ENCODE data around the gene FDCSP. TPM values are rescaled to one million over a fixed set of nuclear protein-coding genes. Genes with fewer than 3 reads are reported as not detected.

The FDCSP gene
- total RNA-seq: not detected in 2 replicates

GRCh38 chr4:70225824-70226223 lies at the start of gene FDCSP:
FDCSP (plus strand) TSS chr4:70226124; CDS start chr4:70231195, 5,071 bp downstream.

GRCh38 chr4:70195425-70195824 lies 30.5 kb upstream of the FDCSP start, which contains the start of gene ODAM:
ODAM (plus strand) TSS chr4:70195725; CDS start chr4:70196544, 819 bp downstream.

GRCh38 chr4:70242297-70242696 lies 16.4 kb downstream of the FDCSP start, which contains the start of gene CSN3:
CSN3 (plus strand) TSS chr4:70242597; CDS start chr4:70244820, 2,223 bp downstream.

Other genes with a start within 250 kb of the FDCSP start
- gene STATH, start 230.2 kb upstream of the FDCSP start, total RNA-seq: not detected in 2 replicates
- gene HTN3, start 197.7 kb upstream of the FDCSP start, total RNA-seq: not detected in 2 replicates
- gene HTN1, start 175.7 kb upstream of the FDCSP start, total RNA-seq: not detected in 2 replicates
- gene PRR27, start 71.9 kb upstream of the FDCSP start, total RNA-seq: not detected in 2 replicates
- gene ODAM, start 30.4 kb upstream of the FDCSP start, total RNA-seq: not detected in 2 replicates
- gene CSN3, start 16.5 kb downstream of the FDCSP start, total RNA-seq: not detected in 2 replicates
- not detected in 2 replicates for gene CABS1, start 108.9 kb downstream of the FDCSP start, total RNA-seq
- gene SMR3A, start 134.6 kb downstream of the FDCSP start, total RNA-seq: not detected in 2 replicates
- gene SMR3B, start 157.0 kb downstream of the FDCSP start, total RNA-seq: not detected in 2 replicates
- not detected in 2 replicates for gene OPRPN, start 171.8 kb downstream of the FDCSP start, total RNA-seq
- gene MUC7, start 246.1 kb downstream of the FDCSP start, total RNA-seq: not detected in 2 replicates